Astrocyte (in vitro differentiated cells and primary cell): ENCODE data around the gene PSMD2.

Source experiments
- CTCF ChIP-seq: IDR thresholded peaks from 2 replicates; pipeline ENCODE4 v1.5.1; 2011; ENCODE audit warnings: low read depth, mild to moderate bottlenecking, inconsistent platforms, low read length, moderate library complexity; ENCODE audit not compliant: insufficient read depth
- EZH2 ChIP-seq: IDR thresholded peaks from 2 replicates; pipeline ENCODE4 v1.6.1; 2012; ENCODE audit warnings: mild to moderate bottlenecking, low read length, inconsistent platforms; ENCODE audit not compliant: insufficient read depth

GRCh38 chr3:184352897-184353545 lies 54.0 kb downstream of the PSMD2 start:
- no peak for TF ChIP-seq CTCF
- TF ChIP-seq EZH2 = no peak
